NT2/D1 (cell line): ENCODE results near the gene CTRL.

ENCODE experiments used
- YY1 ChIP-seq: IDR thresholded peaks from 2 replicates; pipeline ENCODE4 v1.6.1; 2011; ENCODE audit not compliant: insufficient read length, insufficient read depth
- ZNF274 ChIP-seq: IDR thresholded peaks from 2 replicates; pipeline ENCODE4 v1.6.1; 2011; ENCODE audit warnings: mild to moderate bottlenecking, low read depth, low read length

- TF ChIP-seq YY1 (no peak), ZNF274 (no peak)
Measured at GRCh38 chr16:67946128-67946569, 14.5 kb upstream of the CTRL start.
